Activated CD4-positive, alpha-beta T cell treated with anti-CD3 and anti-CD28 coated beads, Interleukin-2, amount 50 U/mL, for 24 hours (primary cell): ENCODE measurements around the gene COL15A1.
A peak's percentile ranks its signal among the peaks of the same experiment; 100 is the strongest.

Experiments
- DNase-seq, 2 donors: peaks; one replicate each; pipeline ENCODE4 v3.0.0-alpha.2; 2020; ENCODE audit warnings: low read depth in 1 of 2, low spot score in 1 of 2

Gene COL15A1

GRCh38 chr9:98992107-98992884, 48.6 kb downstream of the COL15A1 start:
- no peak for DNase-seq

GRCh38 chr9:98992885-98993569, 49.3 kb downstream of the COL15A1 start:
- DNase-seq, result no peak

GRCh38 chr9:98993570-98993945, 49.9 kb downstream of the COL15A1 start:
- peak in 1 of 2 donors; percentile 10 for DNase-seq

- no peak for DNase-seq
Measured at GRCh38 chr9:98994172-98995058, 50.7 kb downstream of the COL15A1 start.

GRCh38 chr9:98995059-98995671, 51.5 kb downstream of the COL15A1 start:
- DNase-seq, result no peak

- DNase-seq, result no peak
Measured at GRCh38 chr9:98995971-98996504, 52.3 kb downstream of the COL15A1 start.

- DNase-seq, result no peak
Measured at GRCh38 chr9:98997604-98998003, 53.9 kb downstream of the COL15A1 start.

GRCh38 chr9:98998441-98999151, 54.9 kb downstream of the COL15A1 start:
- peak; percentile 25 to 30 for DNase-seq

GRCh38 chr9:98999152-98999525, 55.4 kb downstream of the COL15A1 start:
- DNase-seq, result no peak

GRCh38 chr9:99000476-99001395, 57.0 kb downstream of the COL15A1 start:
- peak in 1 of 2 donors; percentile 42 for DNase-seq

- no peak for DNase-seq
Measured at GRCh38 chr9:99001892-99002291, 58.2 kb downstream of the COL15A1 start.

- no peak for DNase-seq
Measured at GRCh38 chr9:99002706-99003105, 59.0 kb downstream of the COL15A1 start.

GRCh38 chr9:99003308-99003707, 59.6 kb downstream of the COL15A1 start:
- no peak for DNase-seq

- no peak for DNase-seq
Measured at GRCh38 chr9:99004115-99004514, 60.4 kb downstream of the COL15A1 start.

- no peak for DNase-seq
Measured at GRCh38 chr9:99004717-99005460, 61.2 kb downstream of the COL15A1 start.

- no peak for DNase-seq
Measured at GRCh38 chr9:99005651-99006050, 61.9 kb downstream of the COL15A1 start.

GRCh38 chr9:99006511-99006910, 62.8 kb downstream of the COL15A1 start:
- no peak for DNase-seq

GRCh38 chr9:99006979-99007378, 63.3 kb downstream of the COL15A1 start:
- DNase-seq, result no peak

- no peak for DNase-seq
Measured at GRCh38 chr9:99008203-99008602, 64.5 kb downstream of the COL15A1 start.
